Breast epithelium (tissue), 3 donors: ENCODE results near the gene LUC7L.

Experiments used
- CTCF ChIP-seq, 3 donors: fragments of 450-650 bp; IDR thresholded peaks; one replicate each; pipeline ENCODE4 v1.5.1; 2016 to 2017; ENCODE audit warnings: antibody characterized with exemption in 3 of 3, mild to moderate bottlenecking in 3 of 3, moderate library complexity in 3 of 3
- POLR2A ChIP-seq: fragments of 450-650 bp; IDR thresholded peaks from one replicate; pipeline ENCODE4 v1.6.1; 2016; ENCODE audit warnings: antibody characterized with exemption, mild to moderate bottlenecking, moderate library complexity
- POLR2AphosphoS5 ChIP-seq, 3 donors: sonication (generic); formaldehyde crosslinking; IDR thresholded peaks; one replicate each; pipeline ENCODE4 v1.6.1; 2017; ENCODE audit warnings: antibody characterized with exemption in 3 of 3

- no peak for TF ChIP-seq CTCF (IDR thresholded peaks at IDR 0.05)
- TF ChIP-seq POLR2AphosphoS5 (IDR thresholded peaks at IDR 0.05) = no peak
- no peak for TF ChIP-seq POLR2A
Measured at GRCh38 chr16:278863-279366, 49.7 kb upstream of the LUC7L start.
